GM21526 (cell line): ENCODE results near the gene DNTT.

ENCODE experiments used
- ATAC-seq: cut with Tn5 transposase; IDR thresholded peaks from one replicate; pipeline ENCODE4 v1.9.1; 2021; ENCODE audit warnings: moderate library complexity; ENCODE audit not compliant: unreplicated experiment, low FRiP score

The DNTT gene

DNA sequence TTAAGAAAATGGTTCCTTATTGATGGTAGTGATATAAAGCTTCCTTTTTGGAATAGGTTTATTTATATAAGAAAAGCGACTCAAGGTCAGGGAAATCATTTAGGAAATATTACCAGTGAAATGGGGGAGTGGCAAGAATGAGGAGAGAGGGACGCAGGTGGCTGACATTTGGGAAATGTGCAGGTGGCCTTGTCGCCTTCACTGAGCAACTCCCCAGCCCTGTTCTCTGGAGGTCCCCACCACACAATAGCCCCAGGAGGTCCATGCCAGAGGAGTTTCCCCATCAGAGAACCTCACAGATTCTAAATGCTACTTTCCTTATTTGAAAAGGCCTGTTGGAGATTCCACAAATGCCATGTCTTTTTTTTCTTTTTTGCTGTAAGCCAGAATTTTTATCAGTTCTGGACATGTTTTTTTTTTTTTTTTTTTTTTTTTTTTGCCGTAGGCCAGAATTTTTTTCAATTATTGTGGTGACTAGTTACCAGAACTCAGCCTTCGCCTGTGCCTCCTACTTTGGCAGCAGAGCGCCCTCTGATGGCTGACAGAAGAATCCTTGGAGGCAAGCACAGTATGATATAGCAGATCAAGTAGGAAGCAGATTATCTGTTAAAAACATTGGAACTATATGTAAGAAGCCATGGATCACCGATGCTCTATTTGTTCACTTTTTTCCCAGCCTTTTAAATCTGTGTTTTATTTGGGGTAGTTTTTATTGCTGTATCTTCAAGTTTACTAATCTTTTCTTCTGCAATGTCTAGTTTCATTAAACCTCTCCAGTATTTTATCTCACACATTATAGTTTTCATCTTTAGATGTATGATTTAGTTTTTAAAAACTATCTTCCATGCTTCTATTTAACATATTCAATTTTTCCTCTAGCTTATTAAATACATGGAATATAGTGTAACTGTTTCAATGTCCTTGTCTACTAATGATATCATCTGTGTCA, 36.0 kb downstream of the DNTT start:
- no peak for ATAC-seq

DNA sequence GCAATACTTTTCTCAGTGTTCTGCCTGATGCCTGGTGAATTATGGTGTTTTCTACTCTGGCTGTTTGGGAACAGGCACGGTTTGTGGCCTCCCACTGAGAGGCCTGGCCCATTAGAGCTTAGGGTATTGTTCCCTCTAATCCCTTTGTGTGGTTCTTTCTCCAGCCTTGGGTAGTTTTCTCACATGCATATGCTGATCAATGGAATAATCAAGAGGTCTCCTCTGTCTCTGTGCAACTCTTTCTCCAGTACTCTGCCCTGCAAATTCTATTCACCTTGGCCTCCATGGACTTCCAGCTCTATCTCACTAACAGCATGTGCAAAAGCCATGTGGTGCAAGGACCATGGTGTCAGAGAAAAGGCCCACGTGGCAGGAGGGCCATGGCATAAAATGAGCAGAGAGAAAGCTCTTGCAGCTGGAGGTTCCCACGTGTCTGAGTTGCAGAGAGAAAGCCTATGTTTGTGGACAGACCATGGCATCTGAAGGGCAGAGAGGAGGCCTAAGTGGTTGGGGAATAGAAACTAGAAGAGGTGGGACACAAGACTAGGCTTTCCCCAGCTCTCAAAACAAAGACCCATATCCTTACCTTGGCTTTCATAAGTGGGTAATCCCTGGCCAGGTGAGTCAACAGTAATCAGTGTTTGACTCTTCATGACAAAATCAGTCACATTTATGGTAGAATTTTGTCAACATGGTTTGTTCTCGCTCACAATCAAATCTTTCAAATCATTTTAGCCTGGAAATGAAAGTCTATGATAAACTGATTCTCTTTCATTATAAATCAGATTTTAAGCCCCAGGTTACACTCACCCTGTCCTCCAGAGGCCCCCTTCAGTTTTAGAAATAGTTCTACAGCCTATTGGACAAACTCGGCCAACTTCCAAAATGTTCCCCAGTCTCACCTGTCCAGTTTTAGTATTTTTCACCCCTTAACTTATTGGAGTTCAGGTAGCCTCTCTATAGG, 37.3 kb downstream of the DNTT start:
- ATAC-seq: no peak

DNA sequence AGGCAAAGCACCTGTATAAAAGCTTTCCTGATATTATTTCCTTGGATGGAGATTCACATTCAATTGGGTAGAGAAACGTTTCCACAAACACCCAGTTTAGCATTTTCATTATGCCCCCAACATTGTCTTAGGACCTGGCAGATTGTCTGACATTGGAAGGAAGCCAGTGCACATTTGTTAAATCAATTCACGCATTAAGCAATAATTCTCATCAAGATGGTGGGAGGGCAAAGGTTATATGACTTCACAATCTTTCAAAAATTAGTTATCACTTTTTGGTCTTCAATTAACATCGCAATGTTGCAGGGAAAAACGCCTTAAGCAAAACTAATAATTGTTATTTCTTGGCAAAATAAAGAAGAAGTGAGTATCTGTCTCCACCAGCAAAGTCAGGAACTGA, 38.2 kb downstream of the DNTT start:
- no peak for ATAC-seq

DNA sequence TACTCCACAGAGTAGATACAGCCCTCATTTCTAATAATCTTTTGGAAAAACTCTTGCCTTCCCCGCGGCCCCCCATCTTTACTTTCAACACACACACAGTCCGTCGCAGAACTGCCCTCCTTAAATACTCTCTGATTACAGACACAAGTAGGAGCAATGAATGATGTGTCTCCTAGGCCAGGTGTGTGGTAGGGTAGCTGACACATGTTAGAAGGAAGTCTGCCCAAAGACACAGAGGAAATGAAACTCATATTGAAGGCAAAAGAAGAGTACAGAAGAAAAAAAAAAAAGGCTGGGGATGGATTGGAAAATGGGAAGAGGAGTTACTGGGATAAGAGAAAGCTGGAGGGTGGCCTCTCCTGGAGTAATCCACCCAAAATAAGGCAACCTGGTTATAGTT, 39.9 kb downstream of the DNTT start:
- ATAC-seq: no peak

DNA sequence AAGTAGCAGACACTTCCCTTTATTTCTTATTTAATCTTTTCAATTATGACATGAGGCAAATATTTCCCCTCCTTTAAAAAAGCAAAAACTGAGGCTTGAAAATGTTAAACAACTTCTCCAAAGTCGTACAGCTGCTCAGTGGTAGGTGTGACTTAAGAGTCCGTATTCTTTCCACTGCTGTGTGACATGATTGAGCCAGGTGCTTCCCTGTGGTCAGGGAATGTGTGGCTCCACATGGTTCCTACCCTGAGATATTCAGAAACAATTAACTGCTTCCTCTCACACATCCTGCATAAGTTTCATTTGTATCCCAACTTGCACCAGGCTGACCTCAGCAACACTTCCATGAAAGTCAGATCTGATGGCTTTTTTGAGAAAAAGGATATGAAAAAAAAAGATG, 41.0 kb downstream of the DNTT start:
- ATAC-seq: no peak

DNA sequence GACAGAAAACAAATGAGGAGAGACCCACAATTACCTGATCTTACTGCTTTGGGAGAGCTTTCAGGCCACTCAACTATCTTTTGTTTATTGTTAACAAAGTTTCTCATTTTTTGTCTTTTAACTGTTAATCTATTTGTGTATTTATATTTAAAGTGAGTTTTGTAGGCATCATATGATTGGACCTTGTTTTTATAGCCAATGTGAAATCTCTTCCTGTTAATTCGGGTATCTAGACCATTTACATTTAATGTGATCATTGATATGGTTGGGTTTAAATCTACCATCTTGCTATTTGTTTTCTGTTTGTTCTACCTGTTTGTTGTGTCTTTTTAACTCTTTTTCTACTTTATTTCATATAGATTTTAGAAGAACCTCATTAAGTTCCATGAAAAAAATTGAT, 42.1 kb downstream of the DNTT start:
- no peak for ATAC-seq

DNA sequence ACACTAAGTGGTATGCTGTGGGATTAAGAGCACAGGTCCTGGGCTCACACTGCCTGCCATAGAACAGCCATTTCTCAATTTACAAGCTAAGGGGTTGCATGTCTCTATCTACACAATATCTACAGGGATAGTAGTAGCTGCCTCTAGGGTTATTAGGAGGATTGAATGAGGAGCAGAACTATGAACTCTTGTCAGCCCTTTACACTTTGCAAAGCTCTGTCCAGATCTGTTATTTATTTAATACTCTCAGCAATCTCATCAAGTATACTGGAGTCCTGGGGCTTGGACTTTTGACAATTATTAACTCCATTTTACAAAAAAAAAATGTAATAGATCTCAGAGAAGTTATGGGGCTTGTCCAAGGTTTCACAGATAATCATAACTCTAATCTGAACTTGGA, 47.8 kb downstream of the DNTT start:
- ATAC-seq: no peak

DNA sequence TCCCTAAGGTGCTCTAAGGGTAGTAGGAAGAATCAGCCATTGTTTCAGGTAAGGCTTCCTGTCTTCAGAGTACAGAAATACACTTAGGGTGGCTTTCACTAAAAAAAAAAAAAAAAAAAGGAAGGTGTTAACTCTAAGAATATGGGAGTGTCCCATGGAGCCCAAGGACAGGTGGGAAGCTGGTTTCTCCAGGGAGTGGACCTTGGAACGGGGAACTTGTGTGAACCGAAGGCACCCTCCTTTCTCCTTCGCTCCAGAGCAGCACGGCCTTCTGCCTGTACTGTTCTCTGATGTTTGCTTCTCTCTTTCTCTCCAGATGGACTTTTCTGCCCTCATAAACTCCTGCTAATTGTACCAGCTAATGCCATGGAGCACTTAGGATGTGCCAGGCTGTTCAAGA, 48.3 kb downstream of the DNTT start:
- ATAC-seq: no peak

DNA sequence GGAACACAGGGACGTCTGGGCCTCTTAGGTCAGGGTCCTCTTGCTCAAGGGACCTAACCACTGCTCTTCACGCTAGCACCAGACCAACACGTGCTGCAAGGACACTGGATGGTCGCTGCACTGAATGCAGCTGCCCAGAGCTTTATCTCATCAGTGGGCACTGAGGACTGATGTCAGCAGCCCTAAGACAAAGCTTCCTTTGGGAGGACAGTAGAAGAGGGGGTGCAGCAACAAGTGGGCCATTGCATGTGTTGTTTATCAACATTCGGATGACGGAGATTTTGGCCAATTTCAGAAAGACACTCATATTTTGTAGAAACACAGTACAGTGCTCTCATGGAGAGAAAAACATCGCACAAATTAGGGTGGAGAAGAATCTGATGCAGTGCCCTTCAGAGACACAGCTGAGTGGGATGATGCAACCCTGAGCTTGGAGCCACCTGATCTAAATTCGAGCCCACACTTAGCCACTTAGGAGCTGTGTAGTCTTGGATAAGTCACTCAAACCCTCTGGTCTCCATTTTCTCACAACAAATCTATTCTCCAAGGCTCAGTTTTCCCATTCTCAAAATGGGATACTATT, 52.9 kb downstream of the DNTT start:
- no peak for ATAC-seq

DNA sequence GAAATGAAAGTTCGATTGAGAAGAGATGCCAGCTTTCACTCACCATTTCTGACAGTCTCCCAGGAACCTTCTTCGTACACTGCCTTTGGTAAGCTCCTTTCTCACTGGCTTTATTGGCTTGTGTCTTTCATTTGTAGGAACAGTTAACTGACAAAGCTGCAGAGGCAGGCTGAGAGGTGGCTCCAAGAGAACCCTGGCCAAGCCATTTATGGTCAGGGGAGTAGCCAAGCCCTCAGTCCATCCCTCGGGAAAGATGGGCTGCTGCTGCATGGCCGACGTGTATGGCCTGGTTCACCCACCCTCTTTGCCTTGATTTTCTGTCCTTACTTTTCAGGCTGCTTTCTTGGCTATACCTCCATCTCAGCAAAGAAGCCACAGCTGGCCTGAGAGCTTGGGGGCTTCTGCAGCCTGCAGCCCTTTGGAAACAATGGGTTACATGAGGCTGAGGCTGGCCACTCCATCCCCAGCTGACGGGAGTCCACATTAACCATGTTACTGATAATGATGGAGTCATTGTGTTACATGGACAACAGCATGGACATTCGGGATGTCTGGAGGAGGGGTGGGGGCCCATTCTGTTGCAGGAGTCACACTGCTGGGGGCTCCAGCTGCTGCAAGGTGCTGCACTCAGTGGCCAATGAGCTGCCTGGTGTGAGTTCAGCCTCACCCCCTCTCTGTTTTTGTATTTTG, 54.8 kb downstream of the DNTT start, which contains the start of gene OPALIN:
Gene OPALIN, minus strand, starts transcription at position 152 of the 690 bp plus-strand sequence. Its CDS starts 106 bp downstream, at position 46.
- ATAC-seq: no peak

DNA sequence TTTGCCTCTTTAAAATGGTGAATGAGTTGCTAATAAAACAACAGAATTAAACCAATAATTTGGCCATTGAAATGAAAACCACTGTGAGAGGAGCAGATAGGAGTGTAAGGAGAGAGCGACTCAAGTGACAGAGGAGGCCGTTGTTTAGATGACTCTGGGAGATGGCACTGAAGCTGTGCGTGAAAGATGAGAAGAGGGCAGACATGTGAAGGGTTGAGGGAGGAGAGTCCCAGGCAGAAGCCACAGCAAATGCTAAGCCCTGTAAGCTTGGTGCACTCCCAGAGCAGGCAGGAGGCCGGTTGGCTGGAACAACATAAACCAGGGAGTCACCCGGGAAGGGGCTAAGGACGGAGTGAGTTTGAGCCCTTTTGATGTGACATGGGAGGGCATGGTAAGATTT, 55.4 kb downstream of the DNTT start:
- ATAC-seq: no peak

DNA sequence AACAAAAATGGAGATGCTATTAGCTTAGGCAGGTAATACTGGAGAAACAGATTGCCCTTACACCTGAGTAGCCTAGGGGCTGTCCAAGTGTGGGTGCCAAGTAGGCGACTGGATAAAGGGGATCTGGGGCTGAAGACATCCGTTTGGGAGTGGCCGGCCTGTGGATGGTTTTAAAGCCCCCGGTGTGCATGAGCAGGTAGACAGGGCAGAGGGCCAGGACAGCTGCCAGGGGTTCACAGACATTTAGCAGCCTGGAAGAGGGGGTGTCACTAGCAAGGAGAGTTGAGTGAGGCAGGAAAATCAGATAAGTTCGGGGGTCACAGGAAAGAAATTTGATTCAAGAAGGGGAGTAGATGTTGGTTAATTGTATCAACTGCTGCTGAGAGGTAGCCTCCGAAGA, 56.1 kb downstream of the DNTT start:
- ATAC-seq: no peak

DNA sequence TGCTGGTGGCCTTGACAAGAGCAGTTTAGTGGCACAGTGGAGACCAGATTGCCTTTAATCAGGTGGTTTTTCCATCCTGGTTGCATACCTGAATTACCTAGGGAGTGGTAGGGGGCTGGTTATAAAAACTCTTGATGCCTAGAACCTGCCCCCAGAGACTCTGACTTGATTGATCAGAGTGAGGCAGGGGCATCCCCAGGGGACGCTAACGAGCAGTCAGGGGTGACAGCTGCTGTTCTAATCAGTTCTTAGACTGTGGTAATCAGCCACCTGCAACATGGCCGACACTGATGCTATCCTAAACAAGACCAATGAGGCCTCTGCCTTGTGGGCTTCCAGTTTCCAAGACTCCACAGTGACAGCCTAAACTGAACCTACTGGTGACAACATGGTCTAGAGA, 56.5 kb downstream of the DNTT start:
- no peak for ATAC-seq

DNA sequence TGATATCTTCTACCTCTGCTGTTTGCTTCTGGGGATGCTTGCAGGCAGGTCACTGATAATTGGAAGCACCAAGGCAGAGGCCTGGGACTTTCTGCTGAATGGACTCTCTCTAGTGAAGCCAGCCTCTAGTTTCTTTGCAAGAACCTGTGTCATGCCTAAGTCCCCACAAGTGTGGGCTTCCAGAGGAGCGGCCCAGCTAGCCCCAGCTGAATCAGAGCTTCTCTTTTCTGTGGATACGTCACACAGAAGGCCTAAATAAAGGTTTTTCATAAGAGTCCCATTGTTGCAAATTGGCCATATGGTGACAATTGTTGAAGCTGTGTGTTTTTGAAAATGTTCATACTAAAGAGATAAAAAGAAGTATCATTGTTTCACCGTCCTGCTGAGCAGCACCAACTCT, 61.3 kb downstream of the DNTT start:
- no peak for ATAC-seq

DNA sequence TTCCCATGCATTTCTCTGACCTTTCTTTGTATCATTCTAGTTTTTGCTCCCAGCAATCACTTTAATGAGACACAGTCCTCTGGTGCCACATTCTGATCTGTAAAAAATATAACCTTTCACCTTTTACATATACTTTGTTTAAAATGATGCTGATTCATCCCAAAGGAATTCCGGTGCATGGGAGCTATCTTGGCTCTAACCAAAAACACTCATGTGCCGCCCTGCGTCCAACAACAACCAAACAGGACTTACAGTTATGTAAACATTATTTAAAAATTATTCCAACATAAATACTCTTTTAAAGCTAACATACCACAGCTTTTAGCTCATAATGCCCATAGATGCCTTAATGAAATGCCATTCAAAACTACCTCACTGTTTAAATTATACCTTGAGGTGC, 62.3 kb downstream of the DNTT start:
- no peak for ATAC-seq

DNA sequence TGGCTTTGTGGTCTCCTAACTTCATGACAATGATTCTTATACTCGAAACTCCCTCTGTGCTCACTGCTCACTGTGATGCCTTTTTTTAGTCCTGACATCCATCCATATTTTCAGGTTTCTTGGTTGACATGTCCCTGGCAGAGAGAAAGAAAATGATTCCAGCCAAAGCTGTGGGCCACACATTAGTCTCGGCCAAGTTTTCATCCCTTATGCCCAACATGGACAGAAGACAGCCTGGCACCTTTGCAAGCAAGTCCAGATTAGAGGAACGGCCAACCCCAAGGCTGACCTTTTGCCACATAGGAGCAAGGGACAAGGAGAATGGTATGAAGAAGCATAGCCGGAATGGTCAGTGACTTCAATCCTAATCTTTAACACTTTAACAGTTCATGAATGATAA, 63.2 kb downstream of the DNTT start:
- ATAC-seq: no peak

DNA sequence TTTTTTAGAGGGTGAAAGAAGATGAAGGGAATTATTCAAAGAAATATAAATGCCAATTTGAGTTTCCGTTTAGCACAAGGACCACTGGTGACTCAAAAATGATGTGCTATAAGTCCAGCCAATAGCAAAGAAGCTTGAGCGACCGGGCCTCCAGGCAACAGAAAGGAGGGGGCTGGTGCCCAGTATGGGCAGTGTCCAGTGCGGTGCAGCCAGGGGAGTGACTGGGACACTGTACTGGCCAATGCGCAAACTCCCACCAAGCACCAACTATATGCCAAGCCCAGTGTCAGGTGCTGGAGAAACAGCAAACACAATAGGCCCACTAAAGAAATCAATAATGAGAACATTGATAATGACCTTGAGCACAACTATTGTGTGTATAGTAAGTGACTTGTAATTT, 64.7 kb downstream of the DNTT start:
- ATAC-seq: no peak

DNA sequence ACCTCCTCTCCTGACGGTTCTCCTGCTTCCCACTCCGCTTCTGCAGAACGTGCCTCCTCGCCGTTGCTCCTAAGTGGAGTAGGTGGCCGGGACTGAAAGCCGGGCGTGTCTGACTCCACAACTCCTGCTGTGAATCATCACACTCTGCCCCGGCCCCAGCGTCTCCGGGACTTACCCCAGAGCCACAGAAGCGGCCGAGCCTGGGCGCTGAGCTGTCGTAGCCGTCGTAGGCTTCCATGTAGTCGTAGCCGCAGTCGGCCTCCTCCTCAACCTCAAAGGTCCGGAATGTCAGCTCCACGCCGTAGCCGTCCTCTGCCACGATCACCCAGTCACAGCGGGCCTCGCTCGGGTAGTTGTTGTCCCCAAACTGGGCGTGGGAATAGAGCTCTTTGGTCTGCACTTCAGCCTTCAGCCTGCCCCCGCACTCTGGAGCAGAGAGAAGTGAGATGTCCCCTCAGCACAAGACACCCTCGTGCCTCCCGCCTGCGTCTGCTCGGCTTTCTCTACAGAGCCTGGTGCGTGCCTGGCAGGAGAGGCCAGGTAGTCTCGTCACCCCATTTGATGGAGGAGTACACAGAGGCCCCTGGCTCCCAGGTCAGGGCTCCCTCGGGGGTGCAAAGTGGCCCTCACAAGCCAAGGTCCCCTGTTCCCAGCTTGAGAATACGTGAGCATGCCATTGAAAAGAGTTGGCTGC, 65.8 kb downstream of the DNTT start:
- ATAC-seq: no peak

DNA sequence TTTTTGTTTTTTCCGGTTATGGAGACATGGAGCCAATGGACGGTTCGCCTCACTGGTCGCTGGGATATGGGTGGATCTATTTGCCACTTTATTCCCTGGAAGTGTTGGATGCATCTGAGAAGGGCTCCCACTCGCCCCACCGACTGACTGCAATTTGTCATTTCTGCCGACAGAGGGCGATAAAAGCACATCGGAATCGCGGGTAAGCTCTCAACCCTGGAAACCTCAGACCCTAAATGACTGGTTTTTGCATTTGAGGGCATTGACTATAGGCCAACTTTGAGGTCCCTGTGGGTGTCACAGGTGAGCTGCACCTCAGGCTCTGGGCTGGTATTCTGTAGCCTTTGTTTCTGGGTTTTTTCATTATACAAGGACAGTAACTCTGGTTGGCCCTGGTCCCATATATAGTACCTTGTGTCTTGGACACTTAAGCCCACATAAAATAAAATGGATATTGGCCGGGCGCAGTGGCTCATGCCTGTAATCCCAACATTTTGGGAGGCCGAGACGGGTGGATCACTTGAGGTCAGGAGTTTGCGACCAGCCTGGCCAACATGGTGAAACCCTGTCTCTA, 66.4 kb downstream of the DNTT start:
- no peak for ATAC-seq
